ENCODE data around the gene PGM5. TPM values are rescaled to one million over a fixed set of nuclear protein-coding genes. Genes with fewer than 3 reads are reported as not detected.

The PGM5 gene
- total RNA-seq, 1 experiment from 2014 or later, result 75.5 TPM

DNA sequence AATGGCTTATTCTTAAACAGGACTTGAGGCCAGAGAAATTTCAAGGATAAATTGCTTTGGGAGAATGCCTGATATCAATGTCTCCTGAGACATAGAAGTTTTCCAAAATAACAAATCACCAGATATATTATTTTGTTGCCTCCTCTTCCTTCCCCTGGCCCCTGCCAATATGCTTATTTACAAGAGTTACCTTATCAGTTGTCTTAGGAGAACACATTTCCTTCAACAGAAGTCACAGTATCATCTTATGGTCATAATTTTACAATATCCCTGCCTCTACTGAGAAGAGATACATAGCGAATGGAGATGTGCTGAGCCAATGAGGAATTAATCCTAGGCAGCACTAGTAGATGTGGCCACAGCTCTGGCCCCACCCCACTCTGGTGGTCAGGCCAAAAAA, 141.2 kb downstream of the PGM5 start:
- H3K27ac ChIP-seq (ENCODE audit: low read length), result no peak overlapping the region
- intact Hi-C loops (cut with micrococcal nuclease), result no loop called here
- no peak overlapping the region for H3K4me2 ChIP-seq (ENCODE audit: low read length)
- no peaks in the 10 kb centered on the region for H3K9me3 ChIP-seq (ENCODE audit: low read length)
- BruUV-seq (replicated peaks), result no TSS peak
- no peaks in the 10 kb centered on the region for H3K9me2 ChIP-seq (replicated peaks; ENCODE audit: low read length)
- H3K36me3 ChIP-seq (ENCODE audit: low read depth, low read length), result peaks cover 8% of the 10 kb centered on the region
- H2AFZ ChIP-seq (ENCODE audit: low read length), result no peak overlapping the region
- no peak overlapping the region for H3K4me3 ChIP-seq (ENCODE audit: low read length)
- ChIA-PET CTCF (no interaction called here), POLR2A (ENCODE audit: unreplicated experiment) (no interaction called here)
- H3K4me1 ChIP-seq (ENCODE audit: insufficient read depth, low read length), result peaks cover 31% of the 10 kb centered on the region
- ATAC-seq (no peak), DNase-seq (no peak)
- H4K20me1 ChIP-seq (ENCODE audit: low read length), result no peaks in the 10 kb centered on the region
- no peaks in the 10 kb centered on the region for H3F3A ChIP-seq (ENCODE audit: low read length, unreplicated experiment)
- H3K79me2 ChIP-seq (ENCODE audit: low read length), result no peaks in the 10 kb centered on the region
- no peak overlapping the region for H3K9ac ChIP-seq (ENCODE audit: low read length)
- TF ChIP-seq EZH2 (IDR thresholded peaks at IDR 0.05; ENCODE audit: low read length, unreplicated experiment) (no peak), EZH2phosphoT487 (IDR thresholded peaks at IDR 0.05; ENCODE audit: borderline replicate concordance, low read length) (no peak)
- TF ChIP-seq, protein P1, sequence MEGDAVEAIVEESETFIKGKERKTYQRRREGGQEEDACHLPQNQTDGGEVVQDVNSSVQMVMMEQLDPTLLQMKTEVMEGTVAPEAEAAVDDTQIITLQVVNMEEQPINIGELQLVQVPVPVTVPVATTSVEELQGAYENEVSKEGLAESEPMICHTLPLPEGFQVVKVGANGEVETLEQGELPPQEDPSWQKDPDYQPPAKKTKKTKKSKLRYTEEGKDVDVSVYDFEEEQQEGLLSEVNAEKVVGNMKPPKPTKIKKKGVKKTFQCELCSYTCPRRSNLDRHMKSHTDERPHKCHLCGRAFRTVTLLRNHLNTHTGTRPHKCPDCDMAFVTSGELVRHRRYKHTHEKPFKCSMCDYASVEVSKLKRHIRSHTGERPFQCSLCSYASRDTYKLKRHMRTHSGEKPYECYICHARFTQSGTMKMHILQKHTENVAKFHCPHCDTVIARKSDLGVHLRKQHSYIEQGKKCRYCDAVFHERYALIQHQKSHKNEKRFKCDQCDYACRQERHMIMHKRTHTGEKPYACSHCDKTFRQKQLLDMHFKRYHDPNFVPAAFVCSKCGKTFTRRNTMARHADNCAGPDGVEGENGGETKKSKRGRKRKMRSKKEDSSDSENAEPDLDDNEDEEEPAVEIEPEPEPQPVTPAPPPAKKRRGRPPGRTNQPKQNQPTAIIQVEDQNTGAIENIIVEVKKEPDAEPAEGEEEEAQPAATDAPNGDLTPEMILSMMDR (conservative IDR thresholded peaks at IDR 0.05; ENCODE audit: low read depth, low read length), result no peak
- no peaks in the 10 kb centered on the region for H3K27me3 ChIP-seq (ENCODE audit: low read length)

- TF ChIP-seq EZH2 (IDR thresholded peaks at IDR 0.05; ENCODE audit: low read length, unreplicated experiment) (no peak), EZH2phosphoT487 (IDR thresholded peaks at IDR 0.05; ENCODE audit: borderline replicate concordance, low read length) (no peak)
- TF ChIP-seq, protein P1 (conservative IDR thresholded peaks at IDR 0.05; ENCODE audit: low read depth, low read length), result no peak
- CTCF ChIA-PET, result no interaction called here
- no peaks in the 10 kb centered on the region for H3K9me3 ChIP-seq (ENCODE audit: low read length)
- H3F3A ChIP-seq (ENCODE audit: low read length, unreplicated experiment), result no peaks in the 10 kb centered on the region
- no peak overlapping the region for H3K4me3 ChIP-seq (ENCODE audit: low read length)
- H3K4me2 ChIP-seq (ENCODE audit: low read length), result no peak overlapping the region
- no peak overlapping the region for H3K9ac ChIP-seq (ENCODE audit: low read length)
- intact Hi-C loops (cut with micrococcal nuclease), result no loop called here
- POLR2A ChIA-PET (ENCODE audit: unreplicated experiment), result no interaction called here
- no peak overlapping the region for H3K27ac ChIP-seq (ENCODE audit: low read length)
- H2AFZ ChIP-seq (ENCODE audit: low read length), result no peak overlapping the region
- ATAC-seq, result no peak
- no peaks in the 10 kb centered on the region for H4K20me1 ChIP-seq (ENCODE audit: low read length)
- peaks cover 17% of the 10 kb centered on the region for H3K36me3 ChIP-seq (ENCODE audit: low read depth, low read length)
- H3K9me2 ChIP-seq (replicated peaks; ENCODE audit: low read length), result no peaks in the 10 kb centered on the region
- BruUV-seq (replicated peaks), result no TSS peak
- no peak for DNase-seq
- H3K27me3 ChIP-seq (ENCODE audit: low read length), result no peaks in the 10 kb centered on the region
- H3K79me2 ChIP-seq (ENCODE audit: low read length), result no peaks in the 10 kb centered on the region
- H3K4me1 ChIP-seq (ENCODE audit: insufficient read depth, low read length), result peaks cover 31% of the 10 kb centered on the region
Observed at GRCh38 chr9:68498816-68499215, 142.4 kb downstream of the PGM5 start.

- Histone ChIP-seq H3K36me3 (ENCODE audit: low read depth, low read length) (peaks cover 17% of the 10 kb centered on the region), H3K9me2 (replicated peaks; ENCODE audit: low read length) (no peaks in the 10 kb centered on the region), H3F3A (ENCODE audit: low read length, unreplicated experiment) (no peaks in the 10 kb centered on the region), H3K9me3 (ENCODE audit: low read length) (no peaks in the 10 kb centered on the region), H3K4me3 (ENCODE audit: low read length) (peak overlapping the region; percentile 41), H4K20me1 (ENCODE audit: low read length) (no peaks in the 10 kb centered on the region), H3K79me2 (ENCODE audit: low read length) (no peaks in the 10 kb centered on the region), H2AFZ (ENCODE audit: low read length) (no peak overlapping the region), H3K4me1 (ENCODE audit: insufficient read depth, low read length) (peaks cover 40% of the 10 kb centered on the region), H3K27me3 (ENCODE audit: low read length) (no peaks in the 10 kb centered on the region), H3K9ac (ENCODE audit: low read length) (peak overlapping the region; percentile 64), H3K27ac (ENCODE audit: low read length) (peak overlapping the region; percentile 97), H3K4me2 (ENCODE audit: low read length) (peak overlapping the region; percentile 73)
- ChIA-PET CTCF (interaction anchor here (0.8 kb wide), 1 partner anchor 68 kb away, joined by 3 read pairs; no protein-coding TSS in a partner anchor), POLR2A (ENCODE audit: unreplicated experiment) (interaction anchor here (0.5 kb wide), 1 partner anchor 31 kb away, joined by 3 read pairs; no protein-coding TSS in a partner anchor)
- DNase-seq, result peak; percentile 90
- BruUV-seq (replicated peaks), result TSS peak; percentile 58
- ATAC-seq, result peak; percentile 93
- no peak for TF ChIP-seq EZH2 (IDR thresholded peaks at IDR 0.05; ENCODE audit: low read length, unreplicated experiment)
- intact Hi-C loops (cut with micrococcal nuclease), result loop anchor here (10.0 kb wide), 1 partner anchor 54 kb away; no protein-coding TSS in a partner anchor
Observed at GRCh38 chr9:68500457-68501381, 144.3 kb downstream of the PGM5 start.

Data from PC-3 (cell line).